GM21717 (cell line): Measurements from ENCODE around the gene XBP1.
"Not testable (repeated sequence)": the region's sequence is repeated elsewhere in the genome, so short reads cannot be mapped to it uniquely, and the experiment has no call there.

ENCODE experiments used
- ATAC-seq: cut with Tn5 transposase; IDR thresholded peaks from one replicate; pipeline ENCODE4 v1.9.1; 2021; ENCODE audit warnings: mild to moderate bottlenecking, moderate library complexity; ENCODE audit not compliant: unreplicated experiment

XBP1 gene

DNA sequence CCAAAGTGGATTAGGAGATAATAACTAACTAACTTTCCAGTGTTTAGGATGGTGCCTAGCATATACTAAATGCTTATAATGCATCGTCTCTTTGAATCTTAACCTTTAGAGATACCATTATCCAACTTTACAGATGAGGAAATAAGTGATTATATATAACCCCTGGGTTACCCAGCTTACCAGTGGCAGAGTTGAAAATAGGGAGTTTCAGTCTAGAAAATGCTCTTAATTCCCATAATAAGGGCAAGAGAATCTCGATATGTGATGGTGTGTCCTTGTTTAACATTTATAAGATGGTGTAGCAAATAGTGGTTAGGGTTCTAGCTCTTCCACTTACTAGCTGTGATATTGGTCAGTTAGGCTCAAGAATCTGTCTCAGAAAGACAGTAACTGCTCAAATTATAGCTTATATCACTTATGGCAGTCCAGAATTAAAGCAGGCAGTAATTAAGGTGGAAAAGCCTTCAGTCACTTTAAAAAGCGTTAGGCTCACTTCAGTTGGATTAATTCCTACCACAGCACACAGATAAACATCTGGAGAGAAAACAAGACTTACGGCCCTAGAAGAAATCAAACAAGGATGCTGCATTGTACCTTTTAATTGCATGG lies 6.3 kb downstream of the XBP1 start:
- ATAC-seq, result no peak

- ATAC-seq, result peak; percentile 43
These were observed 7.6 kb downstream of the XBP1 start for GRCh38 chr22:28792491-28793383.

- ATAC-seq, result peak; percentile 45
These were observed 8.4 kb downstream of the XBP1 start for GRCh38 chr22:28791841-28792490.

GRCh38 chr22:28791124-28791523 lies 9.2 kb downstream of the XBP1 start:
- ATAC-seq, result no peak

GRCh38 chr22:28788601-28789000 lies 11.8 kb downstream of the XBP1 start:
- no peak for ATAC-seq

- no peak for ATAC-seq
These were observed 16.3 kb downstream of the XBP1 start for GRCh38 chr22:28783786-28784671.

- no peak for ATAC-seq
These were observed 20.1 kb downstream of the XBP1 start for GRCh38 chr22:28780296-28780695.

DNA sequence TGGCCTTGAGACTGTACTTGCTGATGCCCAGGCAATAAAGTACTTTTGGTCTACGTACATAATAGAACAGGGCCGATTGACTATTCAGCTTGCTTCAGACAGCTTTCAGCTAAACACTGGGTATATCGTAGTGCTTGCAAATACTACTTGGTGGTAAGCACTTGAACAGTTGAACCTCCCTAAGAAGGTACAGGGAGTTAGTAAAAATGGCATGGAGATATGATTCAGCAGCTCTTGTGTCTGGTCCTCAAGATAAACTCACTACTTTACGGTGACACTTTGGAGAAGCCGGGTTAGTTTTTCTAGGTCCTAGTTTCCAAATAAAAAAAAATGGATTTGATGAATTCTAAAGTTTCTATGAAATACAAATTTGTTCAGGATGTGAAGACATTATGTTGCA lies 20.5 kb downstream of the XBP1 start:
- ATAC-seq, result no peak

DNA sequence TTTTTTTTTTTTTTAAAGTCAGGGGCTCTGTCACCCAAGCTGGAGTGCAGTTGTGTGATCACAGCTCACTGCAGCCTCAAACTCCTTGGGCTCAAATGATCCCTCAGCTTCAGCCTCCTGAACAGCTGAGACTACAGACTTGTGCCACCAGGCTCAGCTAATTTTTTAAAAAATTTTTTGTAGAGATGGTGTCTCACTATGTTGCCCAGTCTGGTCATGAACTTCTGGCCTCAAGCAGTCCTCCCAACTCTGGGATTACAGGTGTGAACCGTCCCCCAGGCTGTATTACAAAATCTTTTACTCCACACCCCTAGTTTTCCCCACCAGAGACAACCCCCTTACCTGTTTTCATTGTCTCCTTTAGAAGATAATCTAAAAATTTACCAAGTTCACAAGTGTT lies 26.0 kb downstream of the XBP1 start:
- no peak for ATAC-seq

- peak; percentile 23 for ATAC-seq
These were observed 26.9 kb downstream of the XBP1 start for GRCh38 chr22:28773461-28773867.

DNA sequence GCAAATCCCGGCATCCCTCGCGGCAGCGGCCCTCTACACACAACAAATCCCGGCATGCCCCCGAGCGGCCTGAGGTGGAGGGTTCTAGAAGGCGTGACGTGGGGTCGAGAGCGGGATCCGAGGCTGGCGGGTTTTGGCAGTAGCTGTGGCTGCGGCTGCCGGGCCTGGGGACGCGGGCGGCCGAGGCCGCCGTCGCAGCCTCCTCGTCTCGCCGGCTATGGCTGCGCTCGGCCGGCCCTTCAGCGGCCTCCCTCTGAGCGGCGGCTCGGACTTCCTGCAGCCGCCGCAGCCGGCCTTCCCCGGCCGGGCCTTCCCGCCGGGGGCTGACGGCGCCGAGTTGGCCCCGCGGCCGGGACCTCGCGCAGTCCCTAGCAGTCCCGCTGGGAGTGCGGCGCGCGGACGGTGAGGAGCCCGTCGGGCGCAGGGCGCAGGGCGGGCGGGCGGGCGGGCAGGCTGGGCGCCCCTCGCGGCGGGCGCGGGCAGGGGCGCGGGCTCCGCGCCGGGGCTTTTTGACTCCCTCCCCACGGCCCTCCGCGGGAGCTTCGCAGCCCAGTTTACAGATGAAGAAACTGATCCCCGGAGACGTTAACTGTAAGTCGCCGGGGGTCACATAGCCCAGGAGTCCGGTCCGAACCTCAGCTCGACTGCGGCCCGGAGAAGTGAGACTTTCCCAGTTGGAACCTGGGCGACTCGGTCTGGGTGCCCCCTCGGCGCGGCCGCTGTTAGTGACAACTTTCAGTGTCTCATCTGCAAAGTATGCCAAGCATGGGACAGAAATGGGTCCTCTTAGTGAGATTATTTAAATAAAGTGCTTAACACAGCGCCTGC lies 27.5 kb downstream of the XBP1 start, which contains the start of gene CCDC117:
TSS of gene CCDC117 (plus strand) at position 63 of the 828 bp plus-strand sequence. CDS start at position 218, 155 bp downstream.
- peak; percentile 82 for ATAC-seq

- no peak for ATAC-seq
These were observed 29.1 kb downstream of the XBP1 start for GRCh38 chr22:28771195-28771791.

DNA sequence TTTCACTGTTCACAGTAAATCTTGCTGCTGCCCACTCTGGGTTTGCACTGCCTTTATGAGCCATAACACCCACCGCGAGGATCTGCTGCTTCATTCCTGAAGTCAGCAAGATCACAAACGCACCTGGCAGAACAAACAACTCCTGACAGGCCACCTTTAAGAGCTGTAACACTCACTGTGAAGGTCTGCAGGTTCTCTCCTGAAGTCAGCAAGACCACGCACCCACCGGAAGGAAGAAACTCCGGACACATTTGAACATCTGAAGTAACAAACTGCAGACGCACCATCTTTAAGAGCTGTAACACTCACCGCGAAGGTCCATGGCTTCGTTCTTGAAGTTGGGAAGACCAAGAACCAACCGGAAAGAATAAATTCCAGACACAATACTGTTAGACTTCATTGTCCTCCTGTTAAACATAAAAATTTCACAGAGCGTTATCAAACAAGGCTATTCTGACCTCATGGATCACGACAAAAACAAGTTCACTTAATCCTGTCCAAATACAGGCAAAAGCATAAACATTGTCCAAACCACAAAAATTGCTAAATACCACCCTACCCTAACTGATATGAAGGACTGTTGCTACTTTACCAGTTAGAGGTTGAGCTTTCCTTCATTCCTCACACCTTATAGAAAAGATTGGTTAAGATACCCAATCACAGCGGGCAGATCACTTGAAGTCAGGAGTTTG lies 30.8 kb downstream of the XBP1 start:
- no peak for ATAC-seq

- no peak for ATAC-seq
These were observed 31.5 kb downstream of the XBP1 start for GRCh38 chr22:28768701-28769393.

DNA sequence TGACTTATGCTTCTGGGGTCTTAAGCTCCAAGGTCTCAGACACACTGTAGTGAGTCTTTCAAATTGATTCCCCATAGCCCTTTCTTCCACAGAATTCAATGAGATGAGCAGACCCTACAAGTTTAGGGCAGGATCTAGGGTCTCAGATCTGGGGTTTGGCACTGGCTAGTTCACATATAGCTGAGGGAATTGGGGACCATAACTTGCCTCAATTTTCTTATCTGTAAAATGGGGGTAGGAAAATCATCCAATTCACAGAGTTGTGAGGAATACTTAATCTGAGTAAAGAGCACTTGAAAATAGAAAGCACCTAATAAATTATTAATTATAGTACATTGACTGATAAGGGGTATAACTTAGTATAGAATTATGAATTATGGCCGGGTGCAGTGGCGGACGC lies 33.7 kb downstream of the XBP1 start:
- ATAC-seq, result no peak

DNA sequence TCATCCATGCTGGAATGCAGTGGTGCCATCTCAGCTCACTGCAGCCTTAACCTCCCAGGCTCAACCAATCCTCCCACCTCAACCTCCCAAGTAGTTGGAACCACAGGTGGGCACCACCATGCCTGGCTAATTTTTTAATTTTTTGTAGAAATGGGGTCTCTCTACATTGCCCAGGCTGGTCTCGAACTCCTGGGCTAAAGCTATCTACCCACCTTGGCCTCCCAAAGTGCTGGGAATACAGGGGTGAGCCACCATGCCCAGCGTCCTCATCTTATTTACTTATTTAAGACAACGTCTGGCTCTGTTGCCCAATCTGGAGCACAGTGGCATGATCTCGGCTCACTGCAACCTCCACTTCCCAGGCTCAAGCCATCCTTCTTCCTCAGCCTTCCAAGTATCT lies 38.4 kb downstream of the XBP1 start:
- not testable (repeated sequence) for ATAC-seq

GRCh38 chr22:28761449-28761755 lies 39.0 kb downstream of the XBP1 start:
- ATAC-seq, result no peak

DNA sequence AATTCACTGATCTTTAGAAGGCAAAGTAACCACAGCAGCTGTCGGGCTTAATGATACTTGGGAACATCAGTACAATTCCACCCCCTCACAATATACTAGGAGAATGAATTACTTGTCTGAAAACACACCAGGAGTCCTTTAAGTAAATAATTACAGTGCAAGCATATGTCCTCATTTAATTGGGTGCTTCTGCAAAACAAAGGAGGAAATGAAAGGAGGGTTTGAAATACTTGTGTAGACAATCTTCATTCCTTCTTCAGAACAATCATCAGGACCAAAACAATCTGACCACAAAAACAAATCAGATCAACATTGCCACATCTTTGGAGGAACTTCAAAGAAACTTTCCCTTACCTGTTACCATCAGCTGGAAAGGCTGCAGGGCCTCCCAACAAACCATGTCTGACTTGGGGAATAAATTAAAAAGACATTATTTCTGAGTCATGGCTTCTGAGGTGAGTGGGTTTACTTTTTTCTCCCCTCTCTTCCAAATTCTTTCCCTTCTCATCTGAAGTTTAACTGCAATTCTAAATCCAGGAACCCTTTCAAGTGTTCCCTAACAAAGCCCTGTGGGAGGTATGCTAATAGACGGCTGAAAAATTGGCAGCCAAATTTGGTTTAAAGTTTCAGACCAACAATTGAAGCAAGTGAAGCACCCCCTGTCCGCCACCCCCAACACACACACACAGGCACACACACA lies 40.4 kb downstream of the XBP1 start:
- ATAC-seq, result no peak
